ENCODE measurements around the gene SEMA4C. TPM values are rescaled to one million over a fixed set of nuclear protein-coding genes. Genes with fewer than 3 reads are reported as not detected.

The SEMA4C gene
- total RNA-seq, 1 experiment from 2014 or later: 40.2 TPM

- H3K9me3 ChIP-seq (ENCODE audit: control insufficient read depth, insufficient read depth, low read depth, low read length): no peaks in the 10 kb centered on the region
- ChIA-PET CTCF (no interaction called here), POLR2A (no interaction called here)
- DNase-seq (ENCODE audit: low read depth, low spot score) (no peak), ATAC-seq (no peak)
- no TSS peak for BruUV-seq (replicated peaks)
- in situ Hi-C loops (cut with HindIII; ENCODE audit: low pct_unique_long_range_greater_than_20kb, low sequenced_read_pairs) (no loop called here), intact Hi-C loops (cut with micrococcal nuclease; ENCODE audit: unreplicated experiment) (no loop called here)
- TF ChIP-seq POLR2AphosphoS5 (IDR thresholded peaks at IDR 0.05; ENCODE audit: low read depth, low read length) (no peak), TCF7L2 (IDR thresholded peaks at IDR 0.05; ENCODE audit: low read depth, low read length) (no peak), REST (IDR thresholded peaks at IDR 0.05; ENCODE audit: insufficient read depth in 1 of 2, low read depth in 2 of 2, low read length in 1 of 2) (no peak), SIN3A (IDR thresholded peaks at IDR 0.05; ENCODE audit: borderline replicate concordance, insufficient read depth, low read depth, low read length) (no peak), CTCF (IDR thresholded peaks at IDR 0.05) (no peak)
- H3K36me3 ChIP-seq (ENCODE audit: control insufficient read depth, insufficient read depth, low read length): no peaks in the 10 kb centered on the region
- no peaks in the 10 kb centered on the region for H3K27me3 ChIP-seq (ENCODE audit: control insufficient read depth, insufficient read depth, low read length)
- H3K4me1 ChIP-seq (ENCODE audit: control insufficient read depth, insufficient read depth, low read length): no peaks in the 10 kb centered on the region
- H3K27ac ChIP-seq (ENCODE audit: low read length): no peak overlapping the region
- no peak overlapping the region for H3K4me3 ChIP-seq (ENCODE audit: low read depth in 2 of 2, low read length in 2 of 2)
These were observed 21.6 kb downstream of the SEMA4C start for GRCh38 chr2:96848264-96848663.

- H3K4me3 ChIP-seq (ENCODE audit: low read depth in 2 of 2, low read length in 2 of 2): no peak overlapping the region
- intact Hi-C loops (cut with micrococcal nuclease; ENCODE audit: unreplicated experiment) (no loop called here), in situ Hi-C loops (cut with HindIII; ENCODE audit: low pct_unique_long_range_greater_than_20kb, low sequenced_read_pairs) (no loop called here)
- no TSS peak for BruUV-seq (replicated peaks)
- H3K36me3 ChIP-seq (ENCODE audit: control insufficient read depth, insufficient read depth, low read length): no peaks in the 10 kb centered on the region
- H3K4me1 ChIP-seq (ENCODE audit: control insufficient read depth, insufficient read depth, low read length): no peaks in the 10 kb centered on the region
- CTCF ChIA-PET: no interaction called here
- H3K9me3 ChIP-seq (ENCODE audit: control insufficient read depth, insufficient read depth, low read depth, low read length): no peaks in the 10 kb centered on the region
- TF ChIP-seq POLR2AphosphoS5 (IDR thresholded peaks at IDR 0.05; ENCODE audit: low read depth, low read length) (no peak), REST (IDR thresholded peaks at IDR 0.05; ENCODE audit: insufficient read depth in 1 of 2, low read depth in 2 of 2, low read length in 1 of 2) (no peak), SIN3A (IDR thresholded peaks at IDR 0.05; ENCODE audit: borderline replicate concordance, insufficient read depth, low read depth, low read length) (no peak), TCF7L2 (IDR thresholded peaks at IDR 0.05; ENCODE audit: low read depth, low read length) (no peak), CTCF (IDR thresholded peaks at IDR 0.05) (no peak)
- H3K27ac ChIP-seq (ENCODE audit: low read length): no peak overlapping the region
- ATAC-seq (no peak), DNase-seq (ENCODE audit: low read depth, low spot score) (no peak)
- POLR2A ChIA-PET: no interaction called here
- H3K27me3 ChIP-seq (ENCODE audit: control insufficient read depth, insufficient read depth, low read length): no peaks in the 10 kb centered on the region
These were observed 22.3 kb downstream of the SEMA4C start for GRCh38 chr2:96847586-96847985.
